ENCODE measurements around the gene RAPGEF1.

RAPGEF1 gene

GRCh38 chr9:131617611-131618010 lies 122.3 kb downstream of the RAPGEF1 start:
- TF ChIP-seq KLF7 (tag by site-specific recombination; IDR thresholded peaks at IDR 0.05; ENCODE audit: borderline replicate concordance), result no peak
- TF ChIP-seq ZBTB48 (tag by site-specific recombination; IDR thresholded peaks at IDR 0.05), result no peak
- no peak for TF ChIP-seq ZNF488 (tag by site-specific recombination; IDR thresholded peaks at IDR 0.05)
- TF ChIP-seq GLIS1 (tag by site-specific recombination; IDR thresholded peaks at IDR 0.05), result no peak
- TF ChIP-seq ZNF266 (tag by site-specific recombination; IDR thresholded peaks at IDR 0.05; ENCODE audit: low read depth), result no peak
- no peak for TF ChIP-seq MYNN (tag by site-specific recombination; IDR thresholded peaks at IDR 0.05; ENCODE audit: borderline replicate concordance)
- no peak for TF ChIP-seq ZNF560 (tag by site-specific recombination; IDR thresholded peaks at IDR 0.05; ENCODE audit: borderline replicate concordance)
- no peak for TF ChIP-seq ZBTB8A (tag by site-specific recombination; IDR thresholded peaks at IDR 0.05)
- TF ChIP-seq TRIM28 (IDR thresholded peaks at IDR 0.05; ENCODE audit: borderline replicate concordance, low read length), result no peak
- no peak for TF ChIP-seq SP2 (tag by site-specific recombination; IDR thresholded peaks at IDR 0.05)
- TF ChIP-seq, protein P1, sequence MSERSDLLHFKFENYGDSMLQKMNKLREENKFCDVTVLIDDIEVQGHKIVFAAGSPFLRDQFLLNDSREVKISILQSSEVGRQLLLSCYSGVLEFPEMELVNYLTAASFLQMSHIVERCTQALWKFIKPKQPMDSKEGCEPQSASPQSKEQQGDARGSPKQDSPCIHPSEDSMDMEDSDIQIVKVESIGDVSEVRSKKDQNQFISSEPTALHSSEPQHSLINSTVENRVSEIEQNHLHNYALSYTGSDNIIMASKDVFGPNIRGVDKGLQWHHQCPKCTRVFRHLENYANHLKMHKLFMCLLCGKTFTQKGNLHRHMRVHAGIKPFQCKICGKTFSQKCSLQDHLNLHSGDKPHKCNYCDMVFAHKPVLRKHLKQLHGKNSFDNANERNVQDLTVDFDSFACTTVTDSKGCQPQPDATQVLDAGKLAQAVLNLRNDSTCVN (tag by site-specific recombination; optimal IDR thresholded peaks at IDR 0.05), result no peak
- no peak for TF ChIP-seq ZNF660 (tag by site-specific recombination; IDR thresholded peaks at IDR 0.05)
- TF ChIP-seq ZNF580 (tag by site-specific recombination; IDR thresholded peaks at IDR 0.05), result no peak
- TF ChIP-seq ZNF341 (tag by site-specific recombination; IDR thresholded peaks at IDR 0.05; ENCODE audit: low read depth), result no peak
- TF ChIP-seq ZNF501 (tag by site-specific recombination; IDR thresholded peaks at IDR 0.05), result no peak
- no peaks in the 10 kb centered on the region for H3K4me1 ChIP-seq (ENCODE audit: control insufficient read depth, insufficient read depth, low read length)
- no peaks in the 10 kb centered on the region for H3K9me3 ChIP-seq (ENCODE audit: control insufficient read depth, insufficient read depth, low read depth, low read length)
- ChIA-PET CTCF (interaction anchor here (0.9 kb wide), 2 partner anchors 9 to 26 kb away, joined by 3 to 4 read pairs; no protein-coding TSS in a partner anchor), POLR2A (interaction anchor here (1.5 kb wide), 1 partner anchor 8 kb away, joined by 4 read pairs; no protein-coding TSS in a partner anchor)
- H3K4me3 ChIP-seq (ENCODE audit: low read depth, low read length), result no peak overlapping the region
- H3K36me3 ChIP-seq (ENCODE audit: control insufficient read depth in 2 of 2, insufficient read depth in 1 of 2, low read length in 2 of 2), result peaks cover 0 to 66% of the 10 kb centered on the region in 2 experiments; a peak in 2 of 3 replicates
- H3K27ac ChIP-seq (ENCODE audit: extremely low read depth, low read depth, low read length), result no peak overlapping the region

DNA sequence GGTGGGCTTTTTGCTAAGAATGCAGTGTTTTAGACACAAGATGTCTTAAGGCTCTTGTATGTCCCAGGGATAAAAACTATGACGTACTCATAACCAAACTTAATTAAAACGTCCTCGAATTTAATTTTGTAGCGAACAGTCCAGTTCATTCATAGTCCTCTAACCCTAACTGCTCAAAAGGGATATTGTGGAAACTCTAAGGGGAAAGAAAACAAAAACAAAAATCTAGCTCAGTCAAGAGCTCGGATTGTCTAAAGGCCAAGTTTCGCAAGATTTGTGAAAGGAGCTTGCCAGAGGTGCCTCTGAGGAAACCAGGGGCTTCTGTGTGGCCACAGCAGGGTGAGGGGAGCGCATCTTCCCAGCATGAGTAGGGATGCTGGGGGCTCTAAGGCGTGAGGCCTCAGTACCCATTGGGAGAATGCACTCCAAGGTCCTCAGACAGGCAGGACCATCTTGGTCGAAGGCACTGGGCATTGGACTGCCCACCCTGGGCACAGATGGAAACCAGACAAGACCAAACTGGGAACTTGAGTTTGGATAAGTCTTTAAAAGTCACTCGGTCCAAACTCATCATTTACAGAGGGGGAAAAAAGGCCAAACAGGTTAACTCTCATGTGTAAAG lies 122.8 kb downstream of the RAPGEF1 start:
- ChIA-PET CTCF (interaction anchor here (0.9 to 1.1 kb wide), 3 partner anchors 9 to 123 kb away, joined by 3 to 6 read pairs (median 4); no protein-coding TSS in a partner anchor), POLR2A (interaction anchor here (1.5 kb wide), 1 partner anchor 8 kb away, joined by 4 read pairs; no protein-coding TSS in a partner anchor)

More for the DNA sequence above, 122.8 kb downstream of the RAPGEF1 start:
- H3K36me3 ChIP-seq (ENCODE audit: control insufficient read depth in 2 of 2, insufficient read depth in 1 of 2, low read length in 2 of 2), result peaks cover 0 to 62% of the 10 kb centered on the region in 2 experiments; a peak in 2 of 3 replicates
- H3K4me3 ChIP-seq (ENCODE audit: low read depth, low read length), result no peak overlapping the region
- TF ChIP-seq HOXD13 (CRISPR knock-in tag; IDR thresholded peaks at IDR 0.05; ENCODE audit: borderline replicate concordance) (no peak), ZNF837 (tag by site-specific recombination; IDR thresholded peaks at IDR 0.05) (no peak), ZNF184 (tag by site-specific recombination; IDR thresholded peaks at IDR 0.05) (no peak), ZNF157 (tag by site-specific recombination; IDR thresholded peaks at IDR 0.05) (no peak)
- TF ChIP-seq, protein P2, sequence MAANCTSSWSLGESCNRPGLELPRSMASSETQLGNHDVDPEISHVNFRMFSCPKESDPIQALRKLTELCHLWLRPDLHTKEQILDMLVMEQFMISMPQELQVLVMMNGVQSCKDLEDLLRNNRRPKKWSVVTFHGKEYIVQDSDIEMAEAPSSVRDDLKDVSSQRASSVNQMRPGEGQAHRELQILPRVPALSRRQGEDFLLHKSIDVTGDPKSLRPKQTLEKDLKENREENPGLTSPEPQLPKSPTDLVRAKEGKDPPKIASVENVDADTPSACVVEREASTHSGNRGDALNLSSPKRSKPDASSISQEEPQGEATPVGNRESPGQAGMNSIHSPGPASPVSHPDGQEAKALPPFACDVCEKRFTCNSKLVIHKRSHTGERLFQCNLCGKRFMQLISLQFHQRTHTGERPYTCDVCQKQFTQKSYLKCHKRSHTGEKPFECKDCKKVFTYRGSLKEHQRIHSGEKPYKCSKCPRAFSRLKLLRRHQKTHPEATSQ (tag by site-specific recombination; IDR thresholded peaks at IDR 0.05), result no peak
- TF ChIP-seq, protein P3, sequence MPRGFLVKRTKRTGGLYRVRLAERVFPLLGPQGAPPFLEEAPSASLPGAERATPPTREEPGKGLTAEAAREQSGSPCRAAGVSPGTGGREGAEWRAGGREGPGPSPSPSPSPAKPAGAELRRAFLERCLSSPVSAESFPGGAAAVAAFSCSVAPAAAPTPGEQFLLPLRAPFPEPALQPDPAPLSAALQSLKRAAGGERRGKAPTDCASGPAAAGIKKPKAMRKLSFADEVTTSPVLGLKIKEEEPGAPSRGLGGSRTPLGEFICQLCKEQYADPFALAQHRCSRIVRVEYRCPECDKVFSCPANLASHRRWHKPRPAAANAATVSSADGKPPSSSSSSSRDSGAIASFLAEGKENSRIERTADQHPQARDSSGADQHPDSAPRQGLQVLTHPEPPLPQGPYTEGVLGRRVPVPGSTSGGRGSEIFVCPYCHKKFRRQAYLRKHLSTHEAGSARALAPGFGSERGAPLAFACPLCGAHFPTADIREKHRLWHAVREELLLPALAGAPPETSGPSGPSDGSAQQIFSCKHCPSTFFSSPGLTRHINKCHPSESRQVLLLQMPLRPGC (tag by site-specific recombination; IDR thresholded peaks at IDR 0.05), result no peak
- TF ChIP-seq, protein P4, sequence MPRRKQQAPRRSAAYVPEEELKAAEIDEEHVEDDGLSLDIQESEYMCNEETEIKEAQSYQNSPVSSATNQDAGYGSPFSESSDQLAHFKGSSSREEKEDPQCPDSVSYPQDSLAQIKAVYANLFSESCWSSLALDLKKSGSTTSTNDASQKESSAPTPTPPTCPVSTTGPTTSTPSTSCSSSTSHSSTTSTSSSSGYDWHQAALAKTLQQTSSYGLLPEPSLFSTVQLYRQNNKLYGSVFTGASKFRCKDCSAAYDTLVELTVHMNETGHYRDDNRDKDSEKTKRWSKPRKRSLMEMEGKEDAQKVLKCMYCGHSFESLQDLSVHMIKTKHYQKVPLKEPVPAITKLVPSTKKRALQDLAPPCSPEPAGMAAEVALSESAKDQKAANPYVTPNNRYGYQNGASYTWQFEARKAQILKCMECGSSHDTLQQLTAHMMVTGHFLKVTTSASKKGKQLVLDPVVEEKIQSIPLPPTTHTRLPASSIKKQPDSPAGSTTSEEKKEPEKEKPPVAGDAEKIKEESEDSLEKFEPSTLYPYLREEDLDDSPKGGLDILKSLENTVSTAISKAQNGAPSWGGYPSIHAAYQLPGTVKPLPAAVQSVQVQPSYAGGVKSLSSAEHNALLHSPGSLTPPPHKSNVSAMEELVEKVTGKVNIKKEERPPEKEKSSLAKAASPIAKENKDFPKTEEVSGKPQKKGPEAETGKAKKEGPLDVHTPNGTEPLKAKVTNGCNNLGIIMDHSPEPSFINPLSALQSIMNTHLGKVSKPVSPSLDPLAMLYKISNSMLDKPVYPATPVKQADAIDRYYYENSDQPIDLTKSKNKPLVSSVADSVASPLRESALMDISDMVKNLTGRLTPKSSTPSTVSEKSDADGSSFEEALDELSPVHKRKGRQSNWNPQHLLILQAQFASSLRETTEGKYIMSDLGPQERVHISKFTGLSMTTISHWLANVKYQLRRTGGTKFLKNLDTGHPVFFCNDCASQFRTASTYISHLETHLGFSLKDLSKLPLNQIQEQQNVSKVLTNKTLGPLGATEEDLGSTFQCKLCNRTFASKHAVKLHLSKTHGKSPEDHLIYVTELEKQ (tag by site-specific recombination; IDR thresholded peaks at IDR 0.05; ENCODE audit: borderline replicate concordance), result no peak
- no peak overlapping the region for H3K27ac ChIP-seq (ENCODE audit: extremely low read depth, low read depth, low read length)
- no peaks in the 10 kb centered on the region for H3K4me1 ChIP-seq (ENCODE audit: control insufficient read depth, insufficient read depth, low read length)
- H3K9me3 ChIP-seq (ENCODE audit: control insufficient read depth, insufficient read depth, low read depth, low read length), result no peaks in the 10 kb centered on the region
